Suprapubic skin (tissue), 4 donors: ENCODE measurements around the gene NPRL2. TPM values are rescaled to one million over a fixed set of nuclear protein-coding genes. Genes with fewer than 3 reads are reported as not detected.
A peak's percentile ranks its signal among the peaks of the same experiment; 100 is the strongest.

Experiments
- DNase-seq, 2 donors: peaks; one replicate each; pipeline ENCODE4 v3.0.0-alpha.2; 2019; ENCODE audit warnings: low spot score in 2 of 2
- H3K27ac ChIP-seq: fragments of 200-600 bp; sonication (generic); one replicate; pipeline ENCODE4 v1.5.1; 2019
- H3K27me3 ChIP-seq: fragments of 200-600 bp; sonication (generic); one replicate; pipeline ENCODE4 v1.5.1; 2019
- H3K36me3 ChIP-seq: fragments of 200-600 bp; sonication (generic); one replicate; pipeline ENCODE4 v1.5.1; 2019
- H3K4me1 ChIP-seq: fragments of 200-600 bp; sonication (generic); one replicate; pipeline ENCODE4 v1.5.1; 2019
- H3K4me3 ChIP-seq: fragments of 200-600 bp; sonication (generic); one replicate; pipeline ENCODE4 v1.5.1; 2019; ENCODE audit warnings: mild to moderate bottlenecking
- H3K9me3 ChIP-seq: fragments of 200-600 bp; sonication (generic); one replicate; pipeline ENCODE4 v1.5.1; 2019
- CTCF ChIP-seq, 2 donors: fragments of 200-600 bp in 1 of 2; fragments of 450-650 bp in 1 of 2; sonication (generic) in 1 of 2; IDR thresholded peaks; one replicate each; pipeline ENCODE4 v1.5.1; 2016 to 2019; ENCODE audit warnings: antibody characterized with exemption in 2 of 2, mild to moderate bottlenecking in 1 of 2, moderate library complexity in 1 of 2
- EP300 ChIP-seq: sonication (generic); formaldehyde crosslinking; IDR thresholded peaks from one replicate; pipeline ENCODE4 v1.6.1; 2017; ENCODE audit warnings: antibody characterized with exemption
- POLR2A ChIP-seq, 2 donors: fragments of 450-650 bp; IDR thresholded peaks; one replicate each; pipeline ENCODE4 v1.6.1; 2017; ENCODE audit warnings: antibody characterized with exemption in 2 of 2, mild to moderate bottlenecking in 2 of 2, moderate library complexity in 2 of 2
- POLR2AphosphoS5 ChIP-seq, 3 donors: sonication (generic); formaldehyde crosslinking; IDR thresholded peaks; one replicate each; pipeline ENCODE4 v1.6.1; 2017; ENCODE audit warnings: antibody characterized with exemption in 3 of 3
- WGBS: methylation state at CpG from one replicate; pipeline ENCODE4 v1.1.5; 2018; 5-methylcytosine and 5-hydroxymethylcytosine counted together
- total RNA-seq, 4 donors: library from RNA; depleted of rRNA; stranded (reverse); fragments of >200 nt; gene quantifications; one replicate each; pipeline ENCODE4 v1.1.0, GENCODE V29; 2016

The NPRL2 gene
- total RNA-seq, 4 donors from 2014 or later: 16.5 to 35.6 (median 26.0) TPM

GRCh38 chr3:50341996-50342650 lies 8.5 kb downstream of the NPRL2 start:
- Histone ChIP-seq H3K4me1 (peaks cover 68% of the 10 kb centered on the region), H3K36me3 (no peaks in the 10 kb centered on the region), H3K4me3 (peak overlapping the region; percentile 73), H3K27me3 (no peaks in the 10 kb centered on the region), H3K9me3 (no peaks in the 10 kb centered on the region), H3K27ac (no peak overlapping the region)
- no peak for DNase-seq
- TF ChIP-seq POLR2AphosphoS5 (IDR thresholded peaks at IDR 0.05) (no peak), POLR2A (IDR thresholded peaks at IDR 0.05) (no peak), CTCF (IDR thresholded peaks at IDR 0.05) (no peak), EP300 (no peak)
- WGBS: 79% methylated on average over 10 of the region's 13 CpGs

GRCh38 chr3:50341537-50341936 lies 9.0 kb downstream of the NPRL2 start:
- DNase-seq: no peak
- WGBS: 83% methylated on average over 5 of the region's 9 CpGs
- H3K9me3 ChIP-seq: no peaks in the 10 kb centered on the region
- peaks cover 68% of the 10 kb centered on the region for H3K4me1 ChIP-seq
- TF ChIP-seq EP300 (no peak), POLR2AphosphoS5 (IDR thresholded peaks at IDR 0.05) (no peak), CTCF (IDR thresholded peaks at IDR 0.05) (no peak), POLR2A (IDR thresholded peaks at IDR 0.05) (no peak)
- H3K36me3 ChIP-seq: no peaks in the 10 kb centered on the region
- H3K27ac ChIP-seq: peak overlapping the region; percentile 94
- H3K27me3 ChIP-seq: no peaks in the 10 kb centered on the region
- H3K4me3 ChIP-seq: peak overlapping the region; percentile 73

- peak in 1 of 2 donors; percentile 92 for DNase-seq
- peaks cover 70% of the 10 kb centered on the region for H3K4me1 ChIP-seq
- no peaks in the 10 kb centered on the region for H3K9me3 ChIP-seq
- TF ChIP-seq POLR2A (IDR thresholded peaks at IDR 0.05) (peak in 1 of 2 donors; percentile 45), EP300 (no peak), CTCF (IDR thresholded peaks at IDR 0.05) (no peak), POLR2AphosphoS5 (IDR thresholded peaks at IDR 0.05) (peak in 2 of 3 donors; percentile 22 to 67)
- H3K27me3 ChIP-seq: no peaks in the 10 kb centered on the region
- WGBS: 6% methylated on average over 26 of the region's 85 CpGs
- peak within 1 kb of the TSS; percentile 73 for H3K4me3 ChIP-seq
- no peaks in the 10 kb centered on the region for H3K36me3 ChIP-seq
- H3K27ac ChIP-seq: peak within 1 kb of the TSS; percentile 94
These were observed 9.9 kb downstream of the NPRL2 start, which contains the start of gene RASSF1 for GRCh38 chr3:50340448-50341329. Gene RASSF1 (minus strand): TSS chr3:50340836. CDS start chr3:50340805, 31 bp downstream.

- Histone ChIP-seq H3K4me1 (peaks cover 70% of the 10 kb centered on the region), H3K4me3 (peak overlapping the region; percentile 73), H3K36me3 (no peaks in the 10 kb centered on the region), H3K27me3 (no peaks in the 10 kb centered on the region), H3K9me3 (no peaks in the 10 kb centered on the region), H3K27ac (peak overlapping the region; percentile 94)
- no peak for DNase-seq
- 12% methylated on average over 9 of the region's 9 CpGs for WGBS
- TF ChIP-seq POLR2A (IDR thresholded peaks at IDR 0.05) (no peak), CTCF (IDR thresholded peaks at IDR 0.05) (no peak)
These were observed 10.5 kb downstream of the NPRL2 start for GRCh38 chr3:50340147-50340447.

GRCh38 chr3:50339485-50340146 lies 11.0 kb downstream of the NPRL2 start:
- Histone ChIP-seq H3K4me3 (peak overlapping the region; percentile 73), H3K27ac (peak overlapping the region; percentile 94), H3K27me3 (no peaks in the 10 kb centered on the region), H3K36me3 (no peaks in the 10 kb centered on the region), H3K9me3 (no peaks in the 10 kb centered on the region), H3K4me1 (peaks cover 71% of the 10 kb centered on the region)
- TF ChIP-seq CTCF (IDR thresholded peaks at IDR 0.05) (no peak), EP300 (no peak), POLR2A (IDR thresholded peaks at IDR 0.05) (no peak), POLR2AphosphoS5 (IDR thresholded peaks at IDR 0.05) (no peak)
- DNase-seq: no peak
- 75% methylated on average over 14 of the region's 14 CpGs for WGBS
